ENCODE data around the gene HOMER2. TPM values are rescaled to one million over a fixed set of nuclear protein-coding genes. Genes with fewer than 3 reads are reported as not detected.

HOMER2 gene
- total RNA-seq, 2 experiments from 2014 or later = 5.4 TPM

GRCh38 chr15:82934100-82934880, 18.2 kb downstream of the HOMER2 start:
- ATAC-seq (no peak), DNase-seq (no peak)
- Mint-ChIP-seq H3K27ac (no peak overlapping the region), H3K27me3 (no peaks in the 10 kb centered on the region), H3K4me1 (ENCODE audit: low read depth) (peaks cover 12% of the 10 kb centered on the region), H3K9me3 (no peaks in the 10 kb centered on the region), H3K36me3 (ENCODE audit: low read depth) (no peaks in the 10 kb centered on the region), H3K4me3 (no peak overlapping the region)
- intact Hi-C loops (cut with micrococcal nuclease) = no loop called here
- TF ChIP-seq CTCF (IDR thresholded peaks at IDR 0.05) = no peak
- CTCF ChIA-PET = no interaction called here
- POLR2A ChIA-PET = no interaction called here

GRCh38 chr15:82933576-82933975, 18.9 kb downstream of the HOMER2 start:
- intact Hi-C loops (cut with micrococcal nuclease) = no loop called here
- ATAC-seq (peak; percentile 66), DNase-seq (peak; percentile 37)
- Mint-ChIP-seq H3K27me3 (no peaks in the 10 kb centered on the region), H3K27ac (no peak overlapping the region), H3K9me3 (no peaks in the 10 kb centered on the region), H3K4me1 (ENCODE audit: low read depth) (peaks cover 12% of the 10 kb centered on the region), H3K4me3 (no peak overlapping the region), H3K36me3 (ENCODE audit: low read depth) (no peaks in the 10 kb centered on the region)
- POLR2A ChIA-PET = no interaction called here
- CTCF ChIA-PET = no interaction called here
- TF ChIP-seq CTCF (IDR thresholded peaks at IDR 0.05) = no peak

GRCh38 chr15:82931221-82931620, 21.3 kb downstream of the HOMER2 start:
- Mint-ChIP-seq H3K4me3 (no peak overlapping the region), H3K9me3 (no peaks in the 10 kb centered on the region)
- CTCF ChIA-PET = no interaction called here

GRCh38 chr15:82930461-82930860, 22.1 kb downstream of the HOMER2 start:
- Mint-ChIP-seq H3K36me3 (ENCODE audit: low read depth) (no peaks in the 10 kb centered on the region), H3K4me3 (no peak overlapping the region), H3K9me3 (no peaks in the 10 kb centered on the region), H3K4me1 (ENCODE audit: low read depth) (peaks cover 12% of the 10 kb centered on the region), H3K27ac (no peak overlapping the region), H3K27me3 (no peaks in the 10 kb centered on the region)
- ChIA-PET POLR2A (no interaction called here), CTCF (no interaction called here)
- DNase-seq (no peak), ATAC-seq (no peak)
- TF ChIP-seq CTCF (IDR thresholded peaks at IDR 0.05) = no peak
- intact Hi-C loops (cut with micrococcal nuclease) = no loop called here

More at GRCh38 chr15:82931221-82931620, 21.3 kb downstream of the HOMER2 start:
- Mint-ChIP-seq H3K27me3 (no peaks in the 10 kb centered on the region), H3K36me3 (ENCODE audit: low read depth) (no peaks in the 10 kb centered on the region), H3K4me1 (ENCODE audit: low read depth) (peaks cover 12% of the 10 kb centered on the region), H3K27ac (no peak overlapping the region)
- no peak for TF ChIP-seq CTCF (IDR thresholded peaks at IDR 0.05)
- POLR2A ChIA-PET = no interaction called here
- DNase-seq (no peak), ATAC-seq (no peak)
- intact Hi-C loops (cut with micrococcal nuclease) = no loop called here

DNA sequence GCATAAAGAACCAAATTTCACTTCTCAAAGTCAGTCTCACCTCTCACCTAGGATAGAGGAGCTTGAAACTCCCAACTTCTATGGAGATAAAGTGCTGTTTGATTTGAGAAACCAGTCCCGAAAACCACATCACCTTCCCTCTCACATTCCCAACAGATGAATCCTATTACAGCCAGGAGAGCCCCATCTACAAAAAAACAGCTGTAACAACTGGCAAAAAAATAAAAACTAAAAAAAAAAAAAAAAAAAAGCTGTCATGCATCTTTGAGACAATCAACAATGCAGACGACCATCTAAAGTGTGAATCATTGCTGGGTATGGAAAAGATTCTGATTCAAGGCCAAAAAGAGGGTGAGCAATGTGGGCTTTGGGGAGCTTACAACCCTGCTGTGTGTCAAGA, 23.8 kb downstream of the HOMER2 start:
- ChIA-PET CTCF (no interaction called here), POLR2A (no interaction called here)
- Mint-ChIP-seq H3K4me3 (no peak overlapping the region), H3K27ac (no peak overlapping the region), H3K4me1 (ENCODE audit: low read depth) (peaks cover 6% of the 10 kb centered on the region), H3K36me3 (ENCODE audit: low read depth) (no peaks in the 10 kb centered on the region), H3K27me3 (no peaks in the 10 kb centered on the region), H3K9me3 (no peaks in the 10 kb centered on the region)
- TF ChIP-seq CTCF (IDR thresholded peaks at IDR 0.05) = no peak
- ATAC-seq (no peak), DNase-seq (no peak)
- intact Hi-C loops (cut with micrococcal nuclease) = no loop called here

Data from activated CD8-positive, alpha-beta T cell treated with anti-CD3 and anti-CD28 coated beads for 36 hours (primary cell).